Stimulated activated CD4-positive, alpha-beta T cell treated with anti-CD3 and anti-CD28 coated beads, Interleukin-2, amount 100 ng/mL, for 24 hours (primary cell): ENCODE measurements around the gene TMEM259.

ENCODE experiments used
- DNase-seq, 2 donors: peaks; one replicate each; pipeline ENCODE4 v3.0.0-alpha.2; 2020

TMEM259 gene

GRCh38 chr19:1015061-1015781 is 5.7 kb downstream of the TMEM259 start:
- DNase-seq: no peak

- DNase-seq: no peak
These were observed 6.5 kb downstream of the TMEM259 start for GRCh38 chr19:1014161-1015060.

GRCh38 chr19:1013218-1013617 is 7.7 kb downstream of the TMEM259 start:
- DNase-seq: no peak

GRCh38 chr19:1012334-1012733 is 8.6 kb downstream of the TMEM259 start:
- no peak for DNase-seq

GRCh38 chr19:1011831-1012333 is 9.0 kb downstream of the TMEM259 start:
- no peak for DNase-seq

GRCh38 chr19:1010586-1011510 is 10.1 kb downstream of the TMEM259 start:
- DNase-seq: no peak

- DNase-seq: no peak
These were observed 10.9 kb downstream of the TMEM259 start for GRCh38 chr19:1009981-1010538.

GRCh38 chr19:1009041-1009980 is 11.6 kb downstream of the TMEM259 start:
- DNase-seq: no peak

- DNase-seq: no peak
These were observed 12.5 kb downstream of the TMEM259 start for GRCh38 chr19:1008268-1009040.

GRCh38 chr19:1007399-1008251 is 13.3 kb downstream of the TMEM259 start:
- DNase-seq: no peak

- DNase-seq: no peak
These were observed 14.1 kb downstream of the TMEM259 start for GRCh38 chr19:1006711-1007398.

GRCh38 chr19:1004803-1005664 is 15.9 kb downstream of the TMEM259 start:
- DNase-seq: no peak

- no peak for DNase-seq
These were observed 16.6 kb downstream of the TMEM259 start for GRCh38 chr19:1004204-1004802.

GRCh38 chr19:1003283-1003682 is 17.6 kb downstream of the TMEM259 start:
- no peak for DNase-seq

GRCh38 chr19:1002600-1002999 is 18.3 kb downstream of the TMEM259 start:
- DNase-seq: no peak

- peak; percentile 80 to 81 for DNase-seq
These were observed 19.3 kb downstream of the TMEM259 start for GRCh38 chr19:1001538-1002166.
